GM21737 (cell line): Measurements from ENCODE around the gene THRSP.
"Not testable (repeated sequence)": the region's sequence is repeated elsewhere in the genome, so short reads cannot be mapped to it uniquely, and the experiment has no call there.

Source experiments
- ATAC-seq: cut with Tn5 transposase; IDR thresholded peaks from one replicate; pipeline ENCODE4 v1.9.1; 2021; ENCODE audit warnings: mild to moderate bottlenecking, moderate library complexity; ENCODE audit not compliant: unreplicated experiment

Gene THRSP

DNA sequence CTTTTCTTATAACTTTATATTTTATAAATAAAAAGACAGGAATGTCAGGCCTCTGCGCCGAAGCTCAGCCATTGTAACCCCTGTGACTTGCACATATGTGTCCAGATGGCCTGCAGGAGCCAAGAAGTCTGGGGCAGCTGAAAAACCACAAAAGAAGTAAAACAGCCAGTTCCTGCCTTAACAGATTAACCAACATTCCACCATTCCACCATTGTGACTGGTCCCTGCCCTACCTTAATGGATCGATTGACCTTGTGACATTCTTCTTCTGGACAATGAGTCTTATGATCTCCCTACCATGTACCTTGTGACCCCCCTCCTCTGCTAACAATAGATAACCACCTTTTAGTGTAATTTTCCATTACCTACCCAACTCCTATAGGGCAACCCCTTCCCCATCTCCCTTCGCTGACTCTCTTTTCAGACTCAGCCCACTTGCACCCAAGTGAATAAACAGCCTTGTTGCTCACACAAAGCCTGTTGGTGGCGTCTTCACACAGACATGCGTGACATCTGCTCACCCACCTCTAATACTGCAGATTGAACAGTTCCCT lies 22.9 kb downstream of the THRSP start:
- ATAC-seq, result not testable (repeated sequence)

DNA sequence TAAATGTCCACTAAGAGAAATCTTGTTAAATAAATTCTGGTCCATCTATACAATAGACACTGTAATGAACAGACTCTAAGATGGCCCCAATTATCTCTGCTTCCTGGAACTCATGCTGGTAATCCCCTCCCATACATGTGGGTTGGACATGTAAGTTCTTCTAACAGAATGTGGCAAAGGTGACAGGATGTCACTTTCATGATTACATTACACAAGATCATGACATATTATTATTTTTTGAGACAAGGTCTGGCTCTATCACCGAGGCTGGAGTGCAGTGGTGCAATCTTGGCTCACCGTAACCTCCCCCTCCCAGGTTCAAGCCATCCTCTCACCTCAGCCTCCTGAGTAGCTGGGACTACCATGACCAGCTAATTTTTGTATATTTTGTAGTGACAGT lies 30.6 kb downstream of the THRSP start:
- no peak for ATAC-seq

DNA sequence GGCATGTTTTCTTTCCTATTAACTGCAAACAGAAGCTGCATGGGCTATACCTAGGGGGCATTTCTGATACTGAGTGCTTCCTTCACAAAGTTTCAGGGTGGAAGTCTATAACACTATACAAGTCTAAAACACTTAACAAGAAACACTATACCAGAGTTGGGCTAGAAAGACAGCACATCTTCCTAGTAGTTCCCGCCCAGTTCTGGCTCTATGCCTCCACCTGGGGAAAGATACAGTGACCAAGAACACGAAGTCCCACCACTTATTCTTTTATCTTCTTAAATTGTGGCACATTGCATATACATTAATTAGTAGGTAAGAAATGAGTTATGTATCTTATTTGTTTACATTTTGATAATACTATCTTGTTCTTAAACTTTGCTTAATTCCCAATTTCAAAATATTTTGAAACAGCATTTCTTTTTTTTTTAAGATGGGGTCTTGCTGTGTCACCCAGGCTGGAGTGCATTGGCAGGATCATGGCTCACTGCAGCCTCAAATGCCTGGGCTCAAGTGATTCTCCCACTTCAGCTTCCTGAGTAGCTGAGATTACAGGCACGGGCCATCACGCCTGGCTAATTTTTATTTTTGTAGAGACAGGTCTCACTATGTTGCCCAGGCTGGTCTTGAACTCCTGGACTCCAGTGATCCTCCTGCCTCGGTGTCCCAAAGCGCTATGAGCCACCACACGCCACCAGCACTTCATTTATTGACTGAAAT lies 34.2 kb downstream of the THRSP start:
- ATAC-seq, result no peak

DNA sequence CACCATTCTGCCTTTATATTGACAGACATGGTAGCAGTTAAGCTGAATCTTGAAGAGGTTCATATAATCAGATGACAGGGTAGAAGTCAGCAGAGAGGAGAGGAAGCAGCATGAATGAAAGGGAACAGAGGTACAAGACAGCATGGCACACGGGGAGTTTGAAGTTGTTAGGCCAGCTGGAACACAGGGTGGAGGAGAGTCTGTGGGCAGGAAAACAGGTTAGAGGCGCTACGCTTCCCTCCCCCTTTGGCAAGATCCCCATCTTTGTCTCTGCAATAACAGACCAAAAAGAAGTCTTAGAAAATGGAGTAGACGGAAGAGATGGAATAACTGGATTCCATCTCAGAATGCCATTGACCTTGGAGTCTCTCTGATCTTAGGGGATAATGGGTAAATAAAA lies 36.0 kb downstream of the THRSP start:
- no peak for ATAC-seq

DNA sequence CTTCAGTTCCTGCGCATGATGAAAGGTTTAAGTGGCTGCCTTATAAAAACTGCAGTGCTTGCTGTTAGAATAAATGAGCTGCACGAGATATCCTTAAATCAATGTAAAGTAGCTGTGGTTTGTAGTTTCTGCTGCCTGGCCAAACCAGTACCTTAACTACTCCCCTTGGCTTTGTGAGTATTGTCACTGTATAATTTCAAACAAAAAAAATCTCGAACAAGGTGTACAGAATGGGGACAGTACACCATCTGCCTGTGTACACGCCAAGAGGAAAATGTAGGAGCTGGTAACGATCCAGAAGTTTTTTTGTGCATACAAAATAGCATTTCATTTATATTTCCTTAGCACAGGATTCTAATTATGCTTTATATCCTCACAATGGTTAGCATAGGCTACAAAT lies 36.6 kb downstream of the THRSP start:
- no peak for ATAC-seq

DNA sequence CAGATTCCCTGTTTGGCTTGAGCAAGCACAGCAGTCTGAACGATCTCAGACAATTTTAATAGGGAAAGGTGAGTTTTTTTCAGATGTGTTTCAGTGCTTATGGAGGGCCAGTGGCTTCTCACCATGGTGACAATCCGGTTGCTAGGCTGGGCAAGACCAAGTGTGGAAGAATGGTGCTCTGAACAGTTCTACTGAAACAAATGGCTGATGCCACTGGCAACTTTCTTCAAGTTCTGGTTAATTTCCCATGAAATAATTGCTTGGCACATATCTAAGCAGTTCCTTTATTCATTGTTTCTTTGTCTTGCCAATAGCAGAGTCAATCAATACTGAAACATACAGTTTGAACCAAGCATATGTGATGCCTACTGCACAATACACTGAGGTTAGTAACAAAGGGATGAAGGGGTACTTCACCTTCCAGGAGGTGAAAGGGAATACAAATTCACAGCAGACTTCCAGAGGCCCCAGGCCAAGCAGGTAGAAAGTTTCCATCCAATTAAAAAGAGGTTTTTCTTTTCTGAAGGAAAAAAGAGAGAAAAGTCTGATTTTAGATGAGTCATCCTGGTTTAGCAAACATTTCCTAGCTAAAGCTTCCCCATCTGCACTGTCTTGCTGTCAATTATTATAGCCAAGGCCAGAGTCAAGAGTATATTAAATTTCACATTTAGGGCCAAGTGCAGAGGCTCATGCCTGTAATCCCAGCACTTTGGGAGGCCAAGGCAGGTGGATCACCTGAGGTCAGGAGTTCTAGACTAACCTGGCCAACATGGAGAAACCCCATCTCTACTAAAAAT lies 37.2 kb downstream of the THRSP start:
- ATAC-seq, result no peak

DNA sequence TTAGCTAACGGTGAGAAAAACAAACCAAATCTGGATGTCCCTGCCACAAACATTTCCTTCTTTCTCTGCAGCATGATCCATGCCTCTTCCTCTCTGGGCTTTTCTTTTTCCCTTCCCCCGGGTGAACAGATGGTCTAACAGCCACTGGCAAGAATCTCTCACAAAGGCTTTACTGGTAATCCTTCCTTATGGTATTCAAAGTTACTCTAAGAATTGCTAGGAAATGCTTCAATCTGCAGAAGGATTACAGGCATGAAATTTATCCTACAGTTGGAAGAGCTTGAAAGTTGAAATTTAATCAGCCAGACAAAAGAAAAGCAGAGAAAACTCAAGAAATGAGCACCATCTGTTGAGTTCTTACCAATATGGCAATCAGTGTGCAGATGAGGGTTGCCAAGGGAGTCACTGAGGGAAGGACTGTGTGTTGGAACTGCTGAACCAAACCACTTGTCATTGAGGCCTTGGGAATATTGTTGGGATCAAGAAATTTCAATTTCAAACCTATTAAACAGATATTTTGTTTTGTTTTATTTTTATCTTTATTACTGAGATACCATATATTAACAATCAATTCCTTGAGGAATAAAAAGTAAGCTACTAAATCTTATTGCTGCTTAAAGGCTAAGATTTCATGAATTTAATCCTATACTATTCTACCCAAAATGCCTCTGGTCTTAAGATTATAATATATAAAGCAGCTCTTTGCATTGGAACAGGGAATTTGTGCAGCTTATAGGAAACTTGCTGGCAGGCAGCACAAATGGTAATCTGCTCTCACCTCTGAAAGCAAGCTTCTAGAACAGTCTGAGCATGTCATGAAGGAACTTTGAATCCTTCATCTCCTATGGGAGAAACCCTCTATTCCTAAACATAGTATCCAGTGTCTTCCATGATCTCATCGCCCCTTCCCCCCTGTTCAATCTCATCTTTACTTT lies 45.7 kb downstream of the THRSP start:
- ATAC-seq, result no peak

DNA sequence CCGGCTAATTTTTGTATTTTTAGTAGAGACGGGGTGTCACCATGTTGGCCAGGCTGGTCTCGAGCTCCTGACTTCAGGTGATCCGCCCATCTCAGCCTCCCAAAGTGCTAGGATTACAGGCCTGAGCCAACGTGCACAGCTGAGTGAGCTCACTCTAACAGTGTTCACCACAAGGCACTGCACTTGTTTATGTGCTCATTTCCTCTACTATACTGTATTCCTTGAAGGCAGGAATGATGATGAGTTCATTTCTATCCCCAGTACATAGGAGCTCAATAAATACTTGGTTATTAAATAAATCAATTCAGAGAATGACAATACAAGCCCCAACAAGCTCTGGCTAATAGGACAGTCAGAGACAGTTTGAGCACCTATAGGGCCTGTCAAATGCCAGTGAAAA lies 46.7 kb downstream of the THRSP start:
- no peak for ATAC-seq

DNA sequence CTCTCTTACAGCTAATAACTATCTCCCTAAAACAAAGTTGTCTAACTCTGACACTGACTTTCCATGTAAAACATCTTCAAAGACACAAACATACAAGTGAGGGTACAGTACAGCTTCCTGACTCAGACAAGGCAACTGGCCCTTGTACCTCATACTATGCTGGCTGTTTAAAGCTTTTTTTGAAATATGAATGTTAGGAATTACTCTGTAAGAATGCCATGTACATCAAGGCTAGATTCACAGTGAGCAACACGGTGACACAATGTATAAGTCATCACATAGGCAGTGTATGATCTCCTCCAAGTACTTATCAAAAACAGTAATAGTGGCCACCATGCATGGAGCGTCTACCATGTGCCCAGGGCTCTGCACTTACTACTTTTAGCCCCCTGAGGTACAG lies 47.2 kb downstream of the THRSP start:
- ATAC-seq, result no peak

DNA sequence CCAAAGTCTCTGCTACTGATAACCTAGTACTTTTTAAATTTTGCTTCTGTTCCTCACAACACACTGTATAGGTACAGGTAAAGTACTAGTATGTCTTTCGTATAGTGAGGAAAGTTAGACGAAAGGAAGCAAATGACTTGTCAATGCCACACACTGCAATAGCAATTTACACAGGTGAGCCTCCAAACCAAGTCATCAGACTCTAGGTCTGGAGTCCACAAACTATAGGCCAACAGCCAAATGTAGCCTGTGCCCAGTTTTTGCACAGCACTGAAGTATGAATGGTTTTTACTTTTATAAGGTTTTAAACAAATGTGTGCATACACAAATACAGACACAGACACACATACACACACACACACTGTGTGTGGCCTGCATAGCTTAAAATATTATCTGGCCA lies 47.6 kb downstream of the THRSP start:
- ATAC-seq, result no peak

DNA sequence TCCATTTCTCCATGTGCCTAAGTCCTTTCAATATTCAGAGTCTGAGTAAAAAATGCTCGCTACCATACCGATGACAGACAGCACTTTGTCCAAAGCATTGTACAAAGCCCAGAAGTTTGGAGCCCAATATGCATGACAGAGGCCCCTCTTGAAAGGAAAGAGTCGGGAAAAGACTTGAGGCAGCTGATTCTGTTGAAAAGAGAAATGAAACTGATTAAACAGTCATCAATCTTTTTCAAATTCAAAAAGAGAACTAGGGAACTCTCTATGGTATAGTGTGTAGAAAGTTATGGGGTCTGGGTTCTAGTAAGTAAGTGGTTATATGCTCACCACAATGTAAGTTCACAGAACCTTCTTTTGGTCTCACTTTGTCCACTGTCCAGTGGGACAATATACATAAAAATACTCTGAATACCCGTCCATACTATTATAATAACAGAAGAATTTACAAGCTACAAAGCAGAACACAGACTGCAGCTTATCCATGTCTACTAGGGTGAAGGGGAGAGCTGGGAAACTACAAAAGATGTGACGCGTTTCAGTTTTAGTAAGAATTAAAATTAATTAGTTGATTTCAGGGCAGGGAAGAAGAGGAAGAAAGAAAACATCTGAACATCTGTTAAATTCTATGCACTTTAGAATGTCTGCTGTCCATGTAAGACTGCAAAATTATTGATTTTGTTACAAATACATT lies 49.1 kb downstream of the THRSP start:
- no peak for ATAC-seq
